Activated CD4-positive, alpha-beta T cell treated with anti-CD3 and anti-CD28 coated beads, Interleukin-10, Interleukin-2, amounts not matched to agents 100 ng/mL and 50 ng/mL, durations not matched to agents 16 hours and 8 hours (primary cell): ENCODE results near the gene NAP1L4.
"Not testable (repeated sequence)": the region's sequence is repeated elsewhere in the genome, so short reads cannot be mapped to it uniquely, and the experiment has no call there.

Source experiments
- DNase-seq: peaks from one replicate; pipeline ENCODE4 v3.0.0-alpha.2; 2020

The NAP1L4 gene

DNA sequence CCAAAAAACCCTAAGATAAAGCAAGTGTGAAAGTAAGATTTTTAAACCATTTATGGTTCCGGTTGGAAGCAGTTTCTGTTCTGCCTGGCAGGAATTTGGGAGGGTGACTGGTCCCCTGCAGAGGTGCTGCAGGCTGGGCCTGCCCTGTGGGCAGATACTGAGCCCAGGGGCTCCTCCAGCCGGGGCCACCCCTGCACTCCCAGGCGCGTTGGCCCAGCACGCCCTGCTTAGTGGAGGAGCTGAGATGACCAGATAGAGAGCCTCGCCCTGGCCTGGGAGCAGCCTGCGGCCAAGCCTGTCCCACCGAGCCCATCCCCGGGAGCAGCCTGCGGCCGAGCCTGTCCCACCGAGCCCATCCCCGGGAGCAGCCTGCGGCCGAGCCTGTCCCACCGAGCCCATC is 70.9 kb downstream of the NAP1L4 start:
- DNase-seq, result no peak

DNA sequence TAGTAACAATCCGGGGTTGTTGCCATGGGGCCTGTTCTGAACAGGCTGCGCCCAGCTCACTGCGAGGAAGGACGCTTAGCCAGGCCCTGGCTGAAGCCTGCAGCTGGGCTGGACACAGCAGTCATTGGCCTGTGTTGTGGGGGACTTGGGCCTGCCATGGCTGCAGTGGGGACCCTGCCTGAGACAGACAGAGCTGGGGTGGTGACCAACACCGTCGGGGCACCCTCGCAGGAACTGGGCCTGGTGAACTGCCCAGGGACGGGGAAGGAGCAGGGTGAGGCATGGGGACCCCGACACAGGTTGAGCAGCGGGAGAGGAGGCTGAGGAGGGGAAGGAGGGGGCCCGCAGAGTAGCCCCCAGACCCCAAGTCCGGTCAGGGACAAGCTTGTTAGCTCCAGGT is 71.8 kb downstream of the NAP1L4 start:
- no peak for DNase-seq

DNA sequence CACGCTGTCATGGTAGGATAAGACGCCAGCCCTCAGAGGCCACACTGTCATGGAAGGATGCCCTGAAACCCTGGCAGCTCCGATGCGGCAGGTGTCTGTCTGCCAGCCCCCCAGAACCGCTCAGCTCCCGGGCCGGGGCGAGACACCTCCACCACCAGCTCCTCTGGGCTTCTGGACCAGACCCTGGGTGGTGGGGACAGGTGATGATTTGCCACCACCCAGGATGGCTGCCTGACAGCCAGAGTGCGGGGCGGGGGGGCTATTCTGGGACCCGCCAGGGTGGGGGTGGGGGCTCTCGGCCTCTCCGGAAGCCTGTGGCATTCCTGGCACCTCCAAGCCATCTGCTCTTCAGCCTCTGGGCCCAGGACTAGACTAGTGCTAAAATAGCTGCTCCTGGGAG is 72.3 kb downstream of the NAP1L4 start:
- DNase-seq, result no peak

DNA sequence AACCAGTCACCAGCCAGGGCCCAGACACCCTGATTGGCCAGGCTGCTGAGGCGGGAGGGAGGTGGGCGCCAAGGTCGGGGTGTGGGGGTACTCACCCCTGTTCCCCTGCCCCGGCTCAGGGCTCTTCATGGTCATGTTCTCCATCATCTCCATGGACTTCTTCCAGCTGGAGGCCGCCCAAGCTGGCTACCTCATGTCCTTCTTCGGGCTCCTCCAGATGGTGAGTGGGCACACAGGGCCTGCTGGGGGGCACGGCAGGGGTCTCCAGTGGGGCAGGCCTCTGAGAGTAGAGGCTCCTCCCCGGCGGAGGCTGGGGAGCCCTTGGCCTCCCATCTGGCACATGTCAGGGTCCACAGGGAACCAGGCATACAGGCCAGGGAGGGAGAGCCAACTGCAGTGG is 72.9 kb downstream of the NAP1L4 start:
- no peak for DNase-seq

DNA sequence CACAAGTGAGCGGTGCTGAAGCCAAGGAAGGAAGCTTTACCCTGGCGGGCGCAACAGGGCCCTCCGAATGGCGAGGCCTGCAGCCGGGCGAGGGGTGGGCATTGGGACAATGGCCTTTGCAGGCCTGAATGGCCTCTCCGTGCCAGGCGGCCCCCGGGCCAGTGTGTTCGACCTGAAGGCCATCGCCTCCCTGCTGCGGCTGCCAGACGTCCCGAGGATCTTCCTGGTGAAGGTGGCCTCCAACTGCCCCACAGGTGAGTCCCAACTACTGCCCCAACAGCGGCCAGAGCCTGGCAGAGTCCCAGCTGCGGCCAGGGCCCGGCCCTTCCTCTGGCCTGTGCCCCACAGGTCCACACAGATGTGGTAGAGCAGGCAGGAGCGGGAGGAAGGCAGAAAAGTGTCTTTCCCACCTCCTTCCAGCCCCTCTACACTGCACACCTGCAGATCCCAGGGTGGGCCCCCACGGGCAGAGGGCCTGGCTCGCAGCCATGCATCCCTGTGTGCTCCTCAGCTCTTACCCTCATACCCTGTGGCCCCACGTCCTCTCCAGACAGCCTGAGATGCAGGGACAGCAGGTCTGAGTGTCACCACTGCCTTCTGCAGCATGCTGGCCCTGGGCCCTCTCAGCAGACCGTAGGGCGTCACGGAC is 74.2 kb downstream of the NAP1L4 start:
- DNase-seq, result no peak

DNA sequence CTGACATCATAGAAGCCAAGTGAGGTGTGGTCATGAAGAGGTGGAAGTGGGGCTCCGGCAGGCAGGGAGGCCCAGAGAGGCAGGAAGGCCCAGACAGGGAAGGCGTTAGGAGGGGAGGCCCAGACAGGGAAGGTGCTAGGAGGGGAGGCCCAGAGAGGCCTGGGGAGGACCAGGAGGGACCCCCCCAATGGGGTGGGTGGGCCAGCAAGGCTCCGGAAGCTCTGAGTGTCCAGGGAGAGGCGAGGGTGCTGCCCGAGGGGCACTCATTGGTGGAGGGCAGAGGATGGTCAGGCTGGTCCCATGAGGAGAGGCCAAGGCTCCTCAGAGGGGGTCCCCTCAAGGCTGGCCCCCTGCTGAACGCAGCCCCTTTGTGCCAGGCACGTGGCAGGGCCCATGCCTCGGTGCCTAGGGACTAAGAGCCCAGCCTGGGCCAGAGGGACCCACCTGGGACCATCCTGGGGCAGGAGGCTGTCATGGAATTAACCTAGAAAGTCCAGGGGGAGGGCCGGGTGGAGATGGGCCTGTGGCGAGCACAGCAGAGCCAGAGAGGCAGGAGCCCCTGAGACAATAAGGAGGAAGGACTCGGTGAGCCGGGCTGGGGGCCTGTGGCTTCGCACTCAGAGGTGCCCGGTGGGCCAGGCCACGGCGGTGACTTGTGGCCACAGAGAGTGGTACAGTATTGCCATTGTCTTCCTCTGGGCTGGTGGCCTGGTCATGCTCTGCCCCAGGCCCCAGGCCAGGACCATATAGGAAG is 75.1 kb downstream of the NAP1L4 start:
- DNase-seq, result no peak

DNA sequence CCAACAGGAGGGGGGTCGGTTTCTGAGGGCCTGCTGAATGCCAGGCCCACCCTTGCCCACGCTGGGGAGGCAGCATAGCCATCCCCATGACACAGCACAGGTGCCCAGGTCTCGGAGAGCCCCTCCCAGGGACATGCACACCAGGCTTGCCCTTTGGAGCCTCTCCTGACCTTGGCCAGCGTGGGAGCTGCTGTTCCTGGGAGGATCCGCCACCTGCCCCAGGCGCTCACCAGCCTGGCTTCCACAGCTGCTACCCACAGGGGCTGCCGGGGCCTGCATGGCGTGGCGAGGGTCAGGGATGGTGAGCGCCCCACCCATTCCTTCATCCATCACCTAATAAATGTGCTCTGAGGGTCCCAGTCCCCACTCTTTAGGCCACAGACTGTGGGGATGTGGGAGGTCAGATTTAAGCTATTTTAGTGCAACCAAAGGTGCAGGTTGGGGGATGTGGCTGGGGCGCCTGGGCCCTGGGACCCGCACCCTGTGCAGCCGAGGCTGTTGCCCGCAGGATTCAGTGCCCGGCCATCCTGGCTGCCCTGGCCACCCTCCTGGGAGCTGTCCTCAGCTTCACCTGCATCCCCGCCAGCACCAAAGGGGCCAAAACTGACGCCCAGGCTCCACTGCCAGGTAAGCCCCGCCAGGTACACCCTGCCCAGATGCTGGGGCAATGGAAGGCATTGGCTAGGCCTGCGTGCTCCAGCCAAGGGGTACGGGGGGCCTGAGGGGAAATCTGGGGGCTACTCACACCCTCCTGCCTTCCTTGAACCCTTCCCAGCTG is 75.8 kb downstream of the NAP1L4 start:
- no peak for DNase-seq

DNA sequence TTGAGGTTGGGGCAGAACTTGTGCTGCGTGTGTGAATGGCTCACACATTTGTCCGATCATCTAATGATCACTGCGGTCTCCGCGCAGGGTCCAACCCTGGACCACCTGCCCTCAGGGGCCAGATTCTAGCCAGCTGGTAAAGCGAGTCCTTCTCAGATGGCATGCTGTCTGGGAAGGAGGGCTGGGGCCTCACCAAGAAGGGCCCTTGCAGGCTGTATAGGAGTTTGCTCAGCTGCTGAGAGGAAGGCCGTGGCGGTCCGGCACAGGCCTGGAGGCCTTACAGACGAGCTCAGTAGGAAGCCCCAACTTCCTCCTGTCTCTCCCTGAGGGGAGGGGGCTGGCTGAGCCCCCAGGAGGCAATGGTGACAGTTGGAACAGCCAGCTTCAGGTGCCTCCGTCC is 76.7 kb downstream of the NAP1L4 start:
- no peak for DNase-seq

DNA sequence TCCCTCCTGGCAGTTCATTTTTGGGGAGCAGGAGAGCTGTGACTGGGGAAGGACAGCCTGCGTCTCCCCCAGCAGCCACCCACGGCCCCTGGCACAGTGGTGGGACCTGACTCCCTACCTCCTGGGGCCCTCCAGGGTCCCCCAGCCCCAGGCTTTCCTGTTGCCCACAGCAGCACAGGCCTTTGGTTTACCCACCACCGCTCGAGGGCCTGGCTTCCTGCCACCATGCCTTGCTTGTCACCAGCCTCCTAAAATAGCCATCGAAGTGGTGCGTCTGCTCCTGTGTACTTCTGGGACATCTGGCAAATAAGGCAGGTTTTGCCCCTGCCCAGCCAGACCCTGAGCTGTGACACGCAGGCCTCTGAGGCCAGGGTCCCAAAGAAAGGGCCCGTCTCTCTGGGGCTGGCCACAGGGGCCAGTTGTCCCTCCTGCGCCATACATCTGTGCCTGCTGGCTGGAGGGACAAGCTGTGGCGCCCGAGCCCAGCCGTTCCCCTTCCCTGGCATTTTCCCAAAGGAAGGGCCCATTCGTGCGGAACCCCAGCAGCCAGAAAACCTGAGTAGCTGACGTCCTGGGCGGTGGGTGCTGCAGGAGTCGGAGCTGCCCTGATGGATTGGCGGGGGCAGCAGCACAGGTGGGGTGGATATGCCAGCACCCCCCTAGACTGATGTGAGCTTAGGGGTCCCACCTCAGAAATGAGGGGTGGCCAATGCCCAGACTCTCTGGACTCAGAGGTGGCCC is 77.5 kb downstream of the NAP1L4 start:
- no peak for DNase-seq

DNA sequence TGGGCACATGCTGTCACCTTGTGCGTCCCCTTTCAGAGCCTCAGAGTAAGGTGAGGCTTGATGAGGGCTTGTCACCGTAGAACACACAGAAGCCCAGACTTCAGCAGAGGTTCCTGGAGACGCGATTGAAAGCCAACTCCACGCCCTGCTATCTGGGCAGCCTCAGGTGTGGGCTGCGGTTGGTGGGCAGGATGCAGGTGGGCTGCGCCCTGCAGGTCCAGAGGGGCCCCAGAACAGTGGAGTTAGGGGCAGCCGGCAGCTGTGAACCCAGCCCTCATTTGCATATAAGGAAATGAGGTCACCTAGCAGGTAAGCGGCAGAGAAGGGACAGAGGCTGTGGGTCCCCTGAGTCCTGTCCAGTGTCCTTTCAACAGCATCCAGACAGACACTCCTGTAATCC is 78.4 kb downstream of the NAP1L4 start:
- no peak for DNase-seq

DNA sequence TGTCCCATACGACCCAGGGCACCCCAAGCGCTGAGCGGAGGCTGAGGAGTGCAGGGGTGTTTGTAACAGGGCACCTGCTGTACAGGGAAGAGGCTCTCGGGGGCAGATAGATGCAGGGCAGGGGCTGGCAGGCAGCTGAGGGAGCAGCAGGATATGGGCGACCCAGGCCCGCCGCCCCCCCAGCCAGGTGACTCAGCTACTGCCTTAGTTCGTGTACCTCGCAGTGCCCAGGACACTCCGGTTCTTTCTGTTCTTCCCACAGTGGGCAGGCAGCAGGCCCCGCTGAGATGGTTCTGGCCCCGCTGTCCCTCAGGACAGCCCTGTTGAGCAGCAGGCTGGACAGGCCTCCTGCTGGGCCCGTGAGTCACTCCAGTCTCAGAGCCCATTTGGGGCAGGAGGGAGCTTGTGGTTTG is 79.1 kb downstream of the NAP1L4 start:
- no peak for DNase-seq

DNA sequence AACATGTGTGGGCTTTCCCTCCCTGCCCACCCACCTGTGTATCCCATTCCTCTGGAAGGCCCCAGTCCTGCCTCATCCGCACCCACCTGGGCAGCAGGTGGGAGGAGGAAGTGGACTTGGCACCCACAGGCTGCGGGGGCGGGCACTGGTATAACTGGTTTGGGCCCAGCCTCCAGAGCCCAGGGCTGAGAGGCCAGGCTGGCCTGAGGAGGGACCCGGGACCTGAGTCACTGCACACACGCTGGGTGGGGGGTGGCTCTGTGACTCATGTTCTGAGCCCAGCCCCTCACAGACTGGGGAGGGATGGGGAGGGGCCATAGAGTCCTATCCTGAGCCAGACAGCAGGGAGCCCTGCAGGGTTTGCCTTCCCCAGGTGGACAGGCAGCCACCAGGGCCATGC is 79.6 kb downstream of the NAP1L4 start:
- no peak for DNase-seq

DNA sequence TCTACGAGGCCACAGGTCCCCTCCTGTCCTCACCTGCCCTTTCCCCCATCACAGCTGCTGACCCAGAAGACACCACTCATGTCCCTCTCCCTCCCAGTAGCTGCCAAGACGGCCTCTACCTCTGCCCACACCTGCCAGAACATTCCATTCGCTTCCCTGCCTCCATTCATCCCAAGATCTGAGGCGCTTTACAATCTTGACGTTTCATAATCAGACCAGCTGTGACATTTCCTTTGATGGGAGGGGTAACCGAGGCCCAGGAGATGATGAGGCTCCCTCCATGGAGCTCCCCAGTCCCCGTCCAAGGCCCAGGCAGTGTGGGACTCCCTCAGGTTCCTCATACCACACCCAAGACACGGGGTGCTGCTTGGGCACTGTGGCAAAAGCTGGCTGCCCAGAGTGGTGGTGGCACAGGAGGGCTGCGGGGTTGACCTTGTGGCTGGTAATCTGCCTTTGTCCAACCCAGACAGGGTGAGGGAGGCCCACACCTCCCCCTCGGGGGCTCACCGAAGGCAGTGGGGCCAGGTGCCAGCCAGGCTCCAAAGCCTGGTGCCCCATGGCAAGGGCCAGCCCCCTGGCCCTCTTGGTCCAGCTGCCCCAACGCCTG is 80.2 kb downstream of the NAP1L4 start:
- DNase-seq, result no peak

DNA sequence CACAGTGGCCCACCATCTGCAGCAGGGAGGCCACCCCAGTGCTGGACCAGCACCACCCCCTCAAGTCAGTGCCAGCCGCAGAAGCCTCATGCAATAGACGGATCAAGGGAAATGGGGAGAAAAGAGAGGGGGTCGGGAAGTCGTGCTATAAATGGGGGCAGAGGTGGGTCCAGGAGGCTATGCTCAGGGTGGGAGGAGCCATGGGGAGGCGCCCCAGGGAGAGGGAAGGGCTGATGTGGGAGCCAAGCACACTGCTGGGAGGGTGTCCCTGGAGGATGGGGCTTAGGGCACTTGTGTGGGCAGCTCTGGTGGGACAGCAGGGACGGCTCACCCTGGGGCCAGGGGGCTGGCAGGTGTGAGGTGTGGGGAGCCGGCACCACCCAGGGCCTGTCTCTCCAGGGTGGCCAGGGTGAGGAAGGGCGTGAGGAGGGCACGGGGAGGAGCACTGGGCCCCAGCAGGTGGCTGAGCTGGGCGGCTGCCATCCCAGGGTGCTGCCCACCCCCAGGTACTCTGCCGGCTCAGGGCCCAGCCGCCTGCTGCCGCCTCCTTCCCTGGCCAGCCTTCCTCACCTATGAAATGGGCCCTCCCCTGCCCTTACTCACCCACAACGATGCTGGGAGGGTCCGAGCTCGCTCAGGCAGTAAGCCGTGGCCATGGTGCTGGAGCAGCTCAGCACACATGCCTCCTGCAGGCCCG is 80.9 kb downstream of the NAP1L4 start:
- no peak for DNase-seq

DNA sequence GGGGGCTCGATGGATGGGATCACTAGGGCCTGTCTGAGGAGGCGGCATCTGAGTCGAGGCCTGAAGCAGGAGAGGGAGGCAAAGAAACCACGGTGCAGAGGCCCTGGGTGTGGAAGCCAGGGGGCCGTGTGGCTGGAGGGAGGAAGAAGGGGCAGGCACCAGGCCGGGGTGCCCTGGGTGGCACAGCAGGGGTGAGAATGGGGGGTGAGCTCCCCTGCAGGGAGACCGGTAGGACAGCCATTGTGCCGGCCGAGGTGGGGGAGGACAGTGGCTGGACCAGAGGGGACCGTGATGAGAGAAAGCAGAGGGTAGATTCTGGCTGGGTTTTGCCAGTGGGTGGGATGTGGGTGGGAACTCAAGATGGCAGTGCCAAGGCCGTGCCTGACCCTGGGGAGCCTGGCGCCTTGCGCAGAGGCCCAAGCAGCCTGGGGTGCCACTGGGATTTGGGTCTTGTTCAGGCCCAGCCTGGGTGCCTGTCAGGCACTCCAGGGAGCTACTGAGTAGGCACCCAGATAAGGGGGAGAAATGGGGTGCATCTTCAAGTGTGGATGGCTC is 81.7 kb downstream of the NAP1L4 start:
- DNase-seq, result no peak

DNA sequence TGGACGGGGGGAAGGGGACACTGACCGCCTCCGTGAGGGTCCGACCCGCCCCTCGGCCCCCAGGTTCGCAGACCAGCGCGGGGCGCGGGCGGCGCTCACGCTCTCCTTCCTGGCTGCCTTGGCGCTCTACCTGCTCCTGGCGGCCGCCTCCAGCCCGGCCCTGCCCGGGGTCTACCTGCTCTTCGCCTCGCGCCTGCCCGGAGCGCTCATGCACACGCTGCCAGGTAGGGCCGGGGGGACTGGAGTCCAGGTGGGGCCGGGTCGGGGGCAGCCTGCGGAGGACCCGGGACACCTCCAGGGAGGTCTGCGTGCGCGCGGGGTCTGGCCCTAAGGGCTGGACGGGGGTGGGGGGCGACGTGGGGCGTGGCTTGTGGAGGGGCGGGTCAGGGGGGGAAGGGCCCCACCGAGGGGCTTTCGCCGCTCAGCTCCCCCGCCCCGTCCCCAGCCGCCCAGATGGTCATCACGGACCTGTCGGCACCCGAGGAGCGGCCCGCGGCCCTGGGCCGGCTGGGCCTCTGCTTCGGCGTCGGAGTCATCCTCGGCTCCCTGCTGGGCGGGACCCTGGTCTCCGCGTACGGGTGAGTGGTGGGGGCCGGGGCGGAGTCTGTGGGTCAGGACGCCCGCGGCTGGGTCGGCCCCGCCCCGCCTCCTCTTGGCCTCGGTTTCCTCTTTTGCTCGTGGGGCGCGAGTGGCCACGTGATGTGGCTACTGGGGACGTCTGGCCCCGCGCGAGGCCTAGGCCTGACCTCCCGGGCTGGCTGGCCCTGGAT is 82.8 kb downstream of the NAP1L4 start:
- no peak for DNase-seq

DNA sequence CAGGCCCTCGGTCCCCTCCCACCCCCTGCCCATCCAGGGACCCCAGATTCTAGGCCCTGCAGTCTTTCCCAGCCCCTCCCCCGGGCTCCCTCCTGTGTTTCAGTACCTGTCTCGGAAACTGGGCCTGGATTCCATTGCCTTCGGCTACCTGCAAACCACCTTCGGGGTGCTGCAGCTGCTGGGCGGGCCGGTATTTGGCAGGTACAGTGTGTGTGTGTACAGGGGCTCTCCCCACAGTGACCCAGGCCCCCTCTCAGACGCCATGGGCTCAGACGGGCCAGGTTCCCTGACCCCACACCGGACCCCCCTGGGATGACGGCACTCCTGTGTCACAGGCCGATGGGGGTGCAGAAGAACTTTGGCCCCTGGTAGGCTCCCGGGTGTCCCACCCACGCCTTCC is 84.0 kb downstream of the NAP1L4 start:
- DNase-seq, result no peak

DNA sequence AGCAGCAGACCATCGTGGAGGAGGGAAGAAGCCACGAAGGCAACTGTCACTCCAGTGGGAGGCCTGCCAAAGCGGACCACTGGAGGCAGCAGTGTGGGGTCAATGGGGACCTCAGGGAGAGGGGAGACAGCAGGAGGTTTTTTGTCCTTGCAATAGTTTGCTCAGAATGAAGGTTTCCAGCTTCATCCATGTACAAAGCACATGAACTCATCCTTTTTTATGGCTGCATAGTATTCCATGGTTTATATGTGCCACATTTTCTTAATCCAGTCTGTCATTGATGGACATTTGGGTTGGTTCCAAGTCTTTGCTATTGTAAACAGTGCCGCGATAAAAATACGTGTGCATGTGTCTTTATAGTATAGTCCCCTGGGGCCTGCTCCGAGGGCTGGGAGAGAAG is 86.8 kb downstream of the NAP1L4 start:
- DNase-seq, result not testable (repeated sequence)

DNA sequence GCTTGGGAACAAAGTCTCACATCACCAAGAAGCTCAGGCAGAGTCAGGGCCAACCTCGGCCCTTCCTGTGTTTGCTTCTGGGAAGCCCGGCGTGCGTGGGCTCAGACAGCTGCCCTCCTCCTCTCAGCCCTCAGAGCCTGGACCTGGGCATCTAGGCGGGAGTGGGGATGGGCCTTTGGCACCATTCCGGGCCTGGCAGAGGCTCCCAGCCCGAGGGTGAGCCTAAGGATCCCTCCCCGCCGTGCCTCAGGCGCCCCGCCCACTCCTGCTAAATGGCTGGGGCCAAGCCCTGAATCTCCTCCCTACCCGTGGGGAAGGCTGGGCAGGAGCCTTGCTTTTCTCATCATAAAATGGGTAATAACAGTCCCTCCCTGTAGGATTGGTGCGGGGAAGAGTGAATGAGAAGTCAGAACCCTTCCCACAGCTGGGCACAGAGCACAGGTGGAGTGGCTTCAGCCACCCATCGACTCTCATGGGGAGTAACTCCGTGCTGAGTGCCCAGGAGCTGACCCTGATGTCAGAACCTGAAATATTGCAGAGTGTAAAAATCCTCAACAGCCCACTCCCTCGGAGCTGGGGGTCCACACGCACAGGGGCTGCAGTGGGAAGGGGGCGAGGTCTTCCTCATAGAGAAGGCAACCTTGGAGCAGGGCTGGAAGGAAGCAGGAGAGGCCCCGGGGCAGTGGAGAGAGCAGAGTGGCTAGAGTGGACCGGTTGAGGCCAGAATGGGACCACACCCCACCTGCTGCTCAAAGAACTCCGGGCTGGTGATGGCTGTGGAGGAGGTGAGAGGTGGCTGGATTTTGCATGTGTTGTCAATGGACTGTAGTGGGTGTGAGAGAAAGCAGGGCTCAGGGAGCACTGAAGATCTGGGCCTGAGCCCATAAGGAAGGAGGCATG is 87.7 kb downstream of the NAP1L4 start:
- no peak for DNase-seq

DNA sequence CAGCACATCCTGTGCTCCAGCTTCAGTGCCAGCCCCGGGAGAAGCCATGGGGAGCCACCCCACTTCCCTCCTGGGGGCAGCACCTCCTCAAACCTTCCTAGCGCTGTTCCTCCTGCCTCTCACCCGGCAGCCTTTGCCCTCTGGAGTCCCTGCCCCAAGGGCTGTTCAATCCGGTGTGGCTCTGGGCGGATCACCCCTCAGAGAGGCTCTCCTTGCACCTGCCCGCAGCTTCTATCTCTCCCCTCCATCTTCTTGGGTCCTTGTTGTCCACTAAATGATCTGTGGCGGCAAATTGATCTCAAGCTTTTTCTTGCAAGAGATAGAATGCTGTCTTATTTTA is 88.5 kb downstream of the NAP1L4 start:
- no peak for DNase-seq
